ENCODE results near the gene CLCN6. TPM values are rescaled to one million over a fixed set of nuclear protein-coding genes. Genes with fewer than 3 reads are reported as not detected.

CLCN6 gene
- total and polyA plus RNA-seq, 2 donors (not counting 1 experiment from before 2014, with no cell fraction given) = 35.0 to 99.8 TPM

DNA sequence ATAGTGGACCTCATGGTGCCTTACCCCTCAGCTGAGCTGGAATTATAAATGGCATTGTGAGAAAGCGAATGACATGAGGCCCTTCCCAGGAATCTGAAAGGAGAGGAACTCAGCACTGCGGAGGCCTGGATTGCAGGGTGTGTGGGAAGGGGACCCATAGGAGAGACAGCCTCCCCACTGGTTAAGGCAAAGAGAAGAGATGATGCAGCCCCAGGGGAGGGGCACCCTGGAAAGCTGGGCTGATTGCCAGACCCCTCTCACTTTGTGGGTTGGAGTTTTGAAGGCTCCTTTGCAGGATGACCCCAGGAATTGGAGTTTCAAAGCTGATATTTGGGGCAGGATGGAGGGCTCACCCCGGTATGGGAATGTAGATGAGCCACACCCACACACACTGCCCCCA, 50.7 kb downstream of the CLCN6 start:
- Mint-ChIP-seq H3K27me3 (peaks cover 28% of the 10 kb centered on the region), H3K9me3 (ENCODE audit: insufficient read depth) (no peaks in the 10 kb centered on the region), H3K4me3 (no peak overlapping the region), H3K4me1 (no peaks in the 10 kb centered on the region), H3K27ac (no peak overlapping the region)
- Histone ChIP-seq H3K9ac (ENCODE audit: low read length) (no peak overlapping the region), H3K4me3 (ENCODE audit: control extremely low read depth in 1 of 5, extremely low read depth in 1 of 5, insufficient read depth in 1 of 5, low read depth in 2 of 5, low read length in 4 of 5) (no peak overlapping the region), H3K4me2 (replicated peaks; ENCODE audit: low read depth, low read length, poor library complexity, severe bottlenecking) (no peak overlapping the region), H3K79me2 (ENCODE audit: control insufficient read depth, insufficient read depth, low read length) (no peaks in the 10 kb centered on the region), H4K20me1 (ENCODE audit: control insufficient read depth, insufficient read depth, low read length, poor library complexity, severe bottlenecking) (no peaks in the 10 kb centered on the region), H3K9me3 (ENCODE audit: control extremely low read depth in 1 of 3, control insufficient read depth in 2 of 3, insufficient read depth in 1 of 3, low read length in 2 of 3) (peaks cover 0 to 14% (median 0%) of the 10 kb centered on the region in 3 donors), H3K4me1 (ENCODE audit: control insufficient read depth in 2 of 2, insufficient read depth in 2 of 2, low read length in 2 of 2) (peaks cover 0 to 10% of the 10 kb centered on the region in 2 donors), H3K36me3 (replicated peaks in 1 of 2; ENCODE audit: control extremely low read depth in 1 of 2, control insufficient read depth in 1 of 2, extremely low read depth in 1 of 2, insufficient read depth in 2 of 2, low read length in 1 of 2) (no peaks in the 10 kb centered on the region), H2AFZ (ENCODE audit: insufficient read depth, low read depth, low read length, poor library complexity, severe bottlenecking) (no peak overlapping the region), H3K27ac (ENCODE audit: low read length in 2 of 2) (no peak overlapping the region), H3K27me3 (replicated peaks in 1 of 4; ENCODE audit: control extremely low read depth in 1 of 4, control insufficient read depth in 3 of 4, insufficient read depth in 4 of 4, low read length in 3 of 4) (peaks cover 0 to 56% (median 17%) of the 10 kb centered on the region in 4 experiments)
- CTCF ChIA-PET = interaction anchor here (0.6 to 0.8 kb wide), 2 partner anchors 9 to 69 kb away, joined by 3 read pairs; partner anchors contain the start of gene NPPA
- TF ChIP-seq EZH2 (IDR thresholded peaks at IDR 0.05; ENCODE audit: borderline replicate concordance, insufficient read depth, low read depth, low read length, poor library complexity, severe bottlenecking) = no peak
- TF ChIP-seq, protein P1, sequence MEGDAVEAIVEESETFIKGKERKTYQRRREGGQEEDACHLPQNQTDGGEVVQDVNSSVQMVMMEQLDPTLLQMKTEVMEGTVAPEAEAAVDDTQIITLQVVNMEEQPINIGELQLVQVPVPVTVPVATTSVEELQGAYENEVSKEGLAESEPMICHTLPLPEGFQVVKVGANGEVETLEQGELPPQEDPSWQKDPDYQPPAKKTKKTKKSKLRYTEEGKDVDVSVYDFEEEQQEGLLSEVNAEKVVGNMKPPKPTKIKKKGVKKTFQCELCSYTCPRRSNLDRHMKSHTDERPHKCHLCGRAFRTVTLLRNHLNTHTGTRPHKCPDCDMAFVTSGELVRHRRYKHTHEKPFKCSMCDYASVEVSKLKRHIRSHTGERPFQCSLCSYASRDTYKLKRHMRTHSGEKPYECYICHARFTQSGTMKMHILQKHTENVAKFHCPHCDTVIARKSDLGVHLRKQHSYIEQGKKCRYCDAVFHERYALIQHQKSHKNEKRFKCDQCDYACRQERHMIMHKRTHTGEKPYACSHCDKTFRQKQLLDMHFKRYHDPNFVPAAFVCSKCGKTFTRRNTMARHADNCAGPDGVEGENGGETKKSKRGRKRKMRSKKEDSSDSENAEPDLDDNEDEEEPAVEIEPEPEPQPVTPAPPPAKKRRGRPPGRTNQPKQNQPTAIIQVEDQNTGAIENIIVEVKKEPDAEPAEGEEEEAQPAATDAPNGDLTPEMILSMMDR (IDR thresholded peaks at IDR 0.05) = no peak
- POLR2A ChIA-PET = no interaction called here
- WGBS (ENCODE audit: insufficient coverage) = 74% methylated on average over 2 of the region's 3 CpGs
- intact Hi-C loops (cut with micrococcal nuclease) = no loop called here
- DNase-seq (no peak), ATAC-seq (ENCODE audit: low read depth) (no peak)

DNA sequence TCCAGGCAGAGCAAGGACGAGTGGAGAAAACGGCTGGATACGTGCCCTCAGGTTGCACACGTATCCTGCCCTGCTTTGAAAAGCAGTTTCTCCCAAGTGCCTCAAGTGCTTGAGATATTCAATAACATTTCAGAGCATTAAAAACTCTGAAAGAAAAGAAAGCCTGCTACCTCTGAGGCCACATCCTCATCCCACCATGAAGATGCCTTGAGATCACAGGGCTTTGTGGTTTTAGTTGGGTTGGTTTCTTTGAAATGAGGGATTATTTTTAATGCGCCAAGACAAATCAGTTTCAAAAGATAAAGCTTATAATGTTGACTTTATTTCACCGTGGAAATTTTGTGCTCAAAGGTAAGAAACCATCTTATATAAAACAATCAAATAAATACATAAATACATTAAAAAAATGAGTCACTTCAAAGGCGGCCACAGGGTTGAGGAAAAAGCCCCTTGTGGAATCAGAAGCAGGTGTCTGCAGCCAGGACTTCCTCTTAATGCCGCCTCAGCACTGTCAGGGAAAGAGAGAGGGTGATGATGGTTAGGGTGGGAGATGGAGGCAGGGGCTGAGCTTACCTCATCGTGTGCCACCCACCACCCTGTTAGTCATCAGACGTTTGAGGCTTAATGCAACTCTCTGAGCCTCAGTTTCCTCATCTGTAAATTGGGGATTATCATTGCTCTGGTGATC, 51.3 kb downstream of the CLCN6 start:
- Mint-ChIP-seq H3K4me3 (no peak overlapping the region), H3K27me3 (peaks cover 34% of the 10 kb centered on the region), H3K9me3 (ENCODE audit: insufficient read depth) (no peaks in the 10 kb centered on the region), H3K27ac (no peak overlapping the region), H3K4me1 (no peaks in the 10 kb centered on the region)
- CTCF ChIA-PET = no interaction called here
- Histone ChIP-seq H3K4me1 (ENCODE audit: control insufficient read depth in 2 of 2, insufficient read depth in 2 of 2, low read length in 2 of 2) (peaks cover 0 to 10% of the 10 kb centered on the region in 2 donors), H3K36me3 (replicated peaks in 1 of 2; ENCODE audit: control extremely low read depth in 1 of 2, control insufficient read depth in 1 of 2, extremely low read depth in 1 of 2, insufficient read depth in 2 of 2, low read length in 1 of 2) (no peaks in the 10 kb centered on the region), H3K4me2 (replicated peaks; ENCODE audit: low read depth, low read length, poor library complexity, severe bottlenecking) (no peak overlapping the region), H2AFZ (ENCODE audit: insufficient read depth, low read depth, low read length, poor library complexity, severe bottlenecking) (no peak overlapping the region), H4K20me1 (ENCODE audit: control insufficient read depth, insufficient read depth, low read length, poor library complexity, severe bottlenecking) (no peaks in the 10 kb centered on the region), H3K27me3 (replicated peaks in 1 of 4; ENCODE audit: control extremely low read depth in 1 of 4, control insufficient read depth in 3 of 4, insufficient read depth in 4 of 4, low read length in 3 of 4) (peaks cover 0 to 60% (median 17%) of the 10 kb centered on the region in 4 experiments), H3K9me3 (ENCODE audit: control extremely low read depth in 1 of 3, control insufficient read depth in 2 of 3, insufficient read depth in 1 of 3, low read length in 2 of 3) (peaks cover 0 to 14% (median 0%) of the 10 kb centered on the region in 3 donors), H3K4me3 (ENCODE audit: control extremely low read depth in 1 of 5, extremely low read depth in 1 of 5, insufficient read depth in 1 of 5, low read depth in 2 of 5, low read length in 4 of 5) (no peak overlapping the region), H3K9ac (ENCODE audit: low read length) (no peak overlapping the region), H3K79me2 (ENCODE audit: control insufficient read depth, insufficient read depth, low read length) (no peaks in the 10 kb centered on the region), H3K27ac (ENCODE audit: low read length in 2 of 2) (no peak overlapping the region)
- ATAC-seq (ENCODE audit: low read depth) = no peak
- whole genome bisulfite sequencing (ENCODE audit: insufficient coverage) = 33% methylated on average over 4 of the region's 10 CpGs
- intact Hi-C loops (cut with micrococcal nuclease) = no loop called here
- no peak for DNase-seq
- POLR2A ChIA-PET = no interaction called here
- TF ChIP-seq, protein P1 (IDR thresholded peaks at IDR 0.05) = no peak
- no peak for TF ChIP-seq EZH2 (IDR thresholded peaks at IDR 0.05; ENCODE audit: borderline replicate concordance, insufficient read depth, low read depth, low read length, poor library complexity, severe bottlenecking)

Data from B cell (primary cell).